Right lobe of liver (tissue), 6 donors: ENCODE data around the gene MICAL1. TPM values are rescaled to one million over a fixed set of nuclear protein-coding genes. Genes with fewer than 3 reads are reported as not detected.

ENCODE experiments used
- ATAC-seq, 4 donors: fragments of 200-7000 bp; cut with Tn5 transposase; one replicate each; pipeline ENCODE4 v1.9.1; 2020; ENCODE audit warnings: mild to moderate bottlenecking in 4 of 4, moderate library complexity in 4 of 4
- DNase-seq, 3 donors: peaks; one replicate each; pipeline ENCODE4 v3.0.0-alpha.2; 2020
- H3K27ac ChIP-seq, 3 donors: fragments of 200-600 bp; one replicate each; pipeline ENCODE4 v1.8.0; 2022
- H3K27me3 ChIP-seq, 2 donors: fragments of 200-600 bp; one replicate each; pipeline ENCODE4 v1.8.0; 2022
- H3K36me3 ChIP-seq, 4 donors: fragments of 200-600 bp; sonication (generic) in 1 of 4; one replicate each; pipeline versions ENCODE4 v1.5.1 to v1.8.0; 2017 to 2022; ENCODE audit warnings: control low read depth in 1 of 4
- H3K4me1 ChIP-seq, 4 donors: fragments of 200-600 bp; sonication (generic) in 1 of 4; one replicate each; pipeline versions ENCODE4 v1.5.1 to v1.8.0; 2017 to 2022; ENCODE audit warnings: control low read depth in 1 of 4
- H3K4me3 ChIP-seq, 3 donors: fragments of 200-600 bp; one replicate each; pipeline ENCODE4 v1.8.0; 2022
- H3K9me3 ChIP-seq, 4 donors: fragments of 200-600 bp; sonication (generic) in 1 of 4; one replicate each; pipeline versions ENCODE4 v1.5.1 to v1.8.0; 2017 to 2022; ENCODE audit warnings: control low read depth in 1 of 4
- POLR2A ChIP-seq: fragments of 450-650 bp; IDR thresholded peaks from one replicate; pipeline ENCODE4 v1.6.1; 2017; ENCODE audit warnings: antibody characterized with exemption, mild to moderate bottlenecking
- WGBS: methylation state at CpG from one replicate; pipeline ENCODE4 v1.1.6; 2018; ENCODE audit warnings: low coverage, low lambda C conversion rate; ENCODE audit not compliant: insufficient coverage; ENCODE audit errors: missing lambda C conversion rate; 5-methylcytosine and 5-hydroxymethylcytosine counted together
- intact Hi-C, 2 donors: fragments of 100-400 bp; cut with DNase I; formaldehyde crosslinking; loops; one replicate each; pipeline versions ENCODE4 v1.11.2 to v1.14.1; 2022
- long read RNA-seq: library from polyadenylated mRNA; unstranded; transcript quantifications from one replicate; pipeline ENCODE4 v2.0.0, GENCODE V29; 2019
- total RNA-seq, 6 experiments: library from RNA; depleted of rRNA in 2 of 6; stranded (reverse); fragments of >200 nt in 2 of 6; fragmentation: NEBNext Ultra II Directional in 3 of 6; extraction: Animal tissue kit (Norgen Biotek cat#: 25700) in 3 of 6; gene quantifications; one replicate each; pipeline versions ENCODE4 v1.1.0 to v1.2.4, GENCODE V29; 2016 to 2023
- TF ChIP-seq, protein P1 (sequence below), 4 donors: fragments of 200-600 bp in 3 of 4; fragments of 450-650 bp in 1 of 4; IDR thresholded peaks; one replicate each; pipeline versions ENCODE4 v1.5.1 to v1.8.0; 2016 to 2022; ENCODE audit warnings: antibody characterized with exemption in 4 of 4, mild to moderate bottlenecking in 2 of 4
- donor health status: DM: no; HTN: yes; CAD: no.
- donor health status: DM: no; HTN: no; CAD: no.
- donor health status: DM: no; HTN: no; CAD: no.
- donor health status: DM: no; HTN: yes; CAD: no.
- donor health status: DM: no; HTN: yes; CAD: no.

Gene MICAL1
- total RNA-seq: 10 to 100 TPM in 2 of 6 experiments, 1 to 10 TPM in 4; 1.4 to 11.7 (median 5.2) TPM
- long read RNA-seq: 0 reads

- Histone ChIP-seq H3K9me3 (no peaks in the 10 kb centered on the region), H3K36me3 (no peaks in the 10 kb centered on the region), H3K4me3 (peak within 1 kb of the TSS; percentile 51 to 70 (median 59)), H3K4me1 (peaks cover 0 to 12% (median 3%) of the 10 kb centered on the region in 4 donors), H3K27me3 (peaks cover 0 to 4% of the 10 kb centered on the region in 2 donors), H3K27ac (peak within 1 kb of the TSS; percentile 47 to 83 (median 63))
- 11% methylated on average over 3 of the region's 70 CpGs for WGBS
- intact Hi-C loops: no loop called here
- TF ChIP-seq POLR2A: no peak
- TF ChIP-seq, protein P1, sequence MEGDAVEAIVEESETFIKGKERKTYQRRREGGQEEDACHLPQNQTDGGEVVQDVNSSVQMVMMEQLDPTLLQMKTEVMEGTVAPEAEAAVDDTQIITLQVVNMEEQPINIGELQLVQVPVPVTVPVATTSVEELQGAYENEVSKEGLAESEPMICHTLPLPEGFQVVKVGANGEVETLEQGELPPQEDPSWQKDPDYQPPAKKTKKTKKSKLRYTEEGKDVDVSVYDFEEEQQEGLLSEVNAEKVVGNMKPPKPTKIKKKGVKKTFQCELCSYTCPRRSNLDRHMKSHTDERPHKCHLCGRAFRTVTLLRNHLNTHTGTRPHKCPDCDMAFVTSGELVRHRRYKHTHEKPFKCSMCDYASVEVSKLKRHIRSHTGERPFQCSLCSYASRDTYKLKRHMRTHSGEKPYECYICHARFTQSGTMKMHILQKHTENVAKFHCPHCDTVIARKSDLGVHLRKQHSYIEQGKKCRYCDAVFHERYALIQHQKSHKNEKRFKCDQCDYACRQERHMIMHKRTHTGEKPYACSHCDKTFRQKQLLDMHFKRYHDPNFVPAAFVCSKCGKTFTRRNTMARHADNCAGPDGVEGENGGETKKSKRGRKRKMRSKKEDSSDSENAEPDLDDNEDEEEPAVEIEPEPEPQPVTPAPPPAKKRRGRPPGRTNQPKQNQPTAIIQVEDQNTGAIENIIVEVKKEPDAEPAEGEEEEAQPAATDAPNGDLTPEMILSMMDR (IDR thresholded peaks at IDR 0.05): peak in 3 of 4 donors; percentile 14 to 20 (median 18)
- DNase-seq (peak in 2 of 3 donors; percentile 72 to 76), ATAC-seq (peak; percentile 64 to 72 (median 66))
These were observed at the start of gene MICAL1 for GRCh38 chr6:109455437-109456110. Gene MICAL1 (minus strand): TSS chr6:109455772. CDS start chr6:109454196, 1,576 bp downstream.

DNA sequence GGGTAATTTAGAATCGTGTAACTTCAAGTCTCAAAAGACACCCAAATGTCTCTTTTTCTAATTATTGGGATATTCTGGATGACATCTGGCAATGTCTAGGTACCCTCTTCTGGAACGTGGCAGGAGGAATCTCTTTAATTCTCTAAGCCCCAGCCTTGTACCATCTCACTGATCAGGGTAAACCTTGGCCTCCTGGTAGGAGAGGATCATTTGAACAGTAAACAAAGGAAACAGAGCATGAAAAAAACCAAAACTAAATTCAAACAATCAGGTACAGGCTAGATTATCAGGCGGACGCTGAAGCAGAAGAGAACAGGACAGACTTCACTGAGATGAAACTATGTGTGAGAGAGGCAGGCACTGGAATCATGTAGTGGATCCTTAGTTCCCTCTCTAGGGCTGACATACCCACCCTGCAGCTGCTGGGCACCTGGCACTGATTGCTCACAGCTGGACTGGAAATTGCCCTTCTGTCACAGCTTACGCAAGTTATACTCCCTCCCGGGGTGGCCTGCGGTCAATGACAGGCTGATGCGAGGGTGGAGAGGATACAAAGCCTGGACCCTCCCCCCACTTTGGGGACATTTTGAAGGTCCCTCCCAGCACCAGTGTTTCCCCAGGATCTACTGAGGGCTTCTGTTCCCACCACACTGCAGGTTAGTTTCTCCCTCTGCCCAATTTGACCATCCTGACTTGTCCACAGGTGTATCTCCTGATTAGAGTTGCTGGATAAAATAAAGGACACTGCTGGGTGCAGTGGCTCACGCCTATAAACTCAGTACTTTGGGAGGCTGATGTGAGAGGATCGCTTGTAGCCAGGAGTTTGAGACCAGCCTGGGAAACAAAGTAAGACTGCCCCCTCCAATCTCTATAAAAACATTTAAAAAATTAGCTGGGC lies 48.0 kb upstream of the MICAL1 start:
- Histone ChIP-seq H3K27me3 (no peaks in the 10 kb centered on the region), H3K4me3 (no peak overlapping the region), H3K4me1 (peaks cover 0 to 9% (median 2%) of the 10 kb centered on the region in 4 donors), H3K27ac (no peak overlapping the region), H3K36me3 (no peaks in the 10 kb centered on the region), H3K9me3 (no peaks in the 10 kb centered on the region)
- WGBS: 32% methylated on average over 9 of the region's 10 CpGs
- intact Hi-C loops: no loop called here
- ATAC-seq (peak; percentile 97 to 99 (median 98)), DNase-seq (peak; percentile 68 to 79 (median 78))
- TF ChIP-seq, protein P1 (IDR thresholded peaks at IDR 0.05): no peak
- no peak for TF ChIP-seq POLR2A

GRCh38 chr6:109498936-109499335 lies 43.4 kb upstream of the MICAL1 start:
- intact Hi-C loops: no loop called here
- no peak overlapping the region for H3K27ac ChIP-seq
- H3K27me3 ChIP-seq: no peaks in the 10 kb centered on the region
- H3K9me3 ChIP-seq: no peaks in the 10 kb centered on the region
- 85% methylated on average over 2 of the region's 2 CpGs for WGBS
- no peaks in the 10 kb centered on the region for H3K36me3 ChIP-seq
- DNase-seq: no peak
- peaks cover 0 to 7% (median 2%) of the 10 kb centered on the region in 4 donors for H3K4me1 ChIP-seq
- TF ChIP-seq POLR2A: no peak
- H3K4me3 ChIP-seq: no peak overlapping the region
- no peak for ATAC-seq

GRCh38 chr6:109498052-109498451 lies 42.5 kb upstream of the MICAL1 start:
- no peak for ATAC-seq
- Histone ChIP-seq H3K36me3 (no peaks in the 10 kb centered on the region), H3K27ac (no peak overlapping the region), H3K4me3 (no peak overlapping the region), H3K27me3 (no peaks in the 10 kb centered on the region), H3K4me1 (no peaks in the 10 kb centered on the region), H3K9me3 (no peaks in the 10 kb centered on the region)
- intact Hi-C loops: no loop called here
- WGBS: 86% methylated on average over 4 of the region's 4 CpGs
- TF ChIP-seq POLR2A: no peak
- TF ChIP-seq, protein P1 (IDR thresholded peaks at IDR 0.05): no peak
- DNase-seq: no peak
